ENCODE results near the gene ARHGAP42. TPM values are rescaled to one million over a fixed set of nuclear protein-coding genes. Genes with fewer than 3 reads are reported as not detected.

Gene ARHGAP42
- total RNA-seq, 1 experiment from 2014 or later: 7.1 TPM

GRCh38 chr11:100867606-100868005, 180.5 kb downstream of the ARHGAP42 start:
- Histone ChIP-seq H3K9me3 (ENCODE audit: control insufficient read depth, insufficient read depth, low read depth, low read length) (no peaks in the 10 kb centered on the region), H3K27me3 (ENCODE audit: control insufficient read depth, insufficient read depth, low read length) (no peaks in the 10 kb centered on the region), H3K36me3 (ENCODE audit: control insufficient read depth, insufficient read depth, low read length) (no peaks in the 10 kb centered on the region), H3K4me3 (ENCODE audit: low read depth in 2 of 2, low read length in 2 of 2) (no peak overlapping the region), H3K27ac (ENCODE audit: low read length) (no peak overlapping the region), H3K4me1 (ENCODE audit: control insufficient read depth, insufficient read depth, low read length) (no peaks in the 10 kb centered on the region)
- CTCF ChIA-PET: no interaction called here
- no peak for TF ChIP-seq TCF7L2 (IDR thresholded peaks at IDR 0.05; ENCODE audit: low read depth, low read length)
- no peak for TF ChIP-seq SIN3A (IDR thresholded peaks at IDR 0.05; ENCODE audit: borderline replicate concordance, insufficient read depth, low read depth, low read length)
- TF ChIP-seq POLR2AphosphoS5 (IDR thresholded peaks at IDR 0.05; ENCODE audit: low read depth, low read length): no peak
- no peak for TF ChIP-seq CTCF (IDR thresholded peaks at IDR 0.05)
- TF ChIP-seq REST (IDR thresholded peaks at IDR 0.05; ENCODE audit: insufficient read depth in 1 of 2, low read depth in 2 of 2, low read length in 1 of 2): no peak
- no TSS peak for BruUV-seq (replicated peaks)
- intact Hi-C loops (cut with micrococcal nuclease; ENCODE audit: unreplicated experiment): no loop called here
- POLR2A ChIA-PET: no interaction called here
- in situ Hi-C loops (cut with HindIII; ENCODE audit: low pct_unique_long_range_greater_than_20kb, low sequenced_read_pairs): no loop called here
- ATAC-seq (no peak), DNase-seq (ENCODE audit: low read depth, low spot score) (no peak)

- DNase-seq (ENCODE audit: low read depth, low spot score) (no peak), ATAC-seq (no peak)
- ChIA-PET POLR2A (no interaction called here), CTCF (no interaction called here)
- in situ Hi-C loops (cut with HindIII; ENCODE audit: low pct_unique_long_range_greater_than_20kb, low sequenced_read_pairs) (no loop called here), intact Hi-C loops (cut with micrococcal nuclease; ENCODE audit: unreplicated experiment) (no loop called here)
- Histone ChIP-seq H3K4me1 (ENCODE audit: control insufficient read depth, insufficient read depth, low read length) (no peaks in the 10 kb centered on the region), H3K27me3 (ENCODE audit: control insufficient read depth, insufficient read depth, low read length) (no peaks in the 10 kb centered on the region), H3K36me3 (ENCODE audit: control insufficient read depth, insufficient read depth, low read length) (no peaks in the 10 kb centered on the region), H3K4me3 (ENCODE audit: low read depth in 2 of 2, low read length in 2 of 2) (no peak overlapping the region), H3K27ac (ENCODE audit: low read length) (no peak overlapping the region), H3K9me3 (ENCODE audit: control insufficient read depth, insufficient read depth, low read depth, low read length) (no peaks in the 10 kb centered on the region)
- TF ChIP-seq POLR2AphosphoS5 (IDR thresholded peaks at IDR 0.05; ENCODE audit: low read depth, low read length) (no peak), REST (IDR thresholded peaks at IDR 0.05; ENCODE audit: insufficient read depth in 1 of 2, low read depth in 2 of 2, low read length in 1 of 2) (no peak), TCF7L2 (IDR thresholded peaks at IDR 0.05; ENCODE audit: low read depth, low read length) (no peak), CTCF (IDR thresholded peaks at IDR 0.05) (no peak), SIN3A (IDR thresholded peaks at IDR 0.05; ENCODE audit: borderline replicate concordance, insufficient read depth, low read depth, low read length) (no peak)
- no TSS peak for BruUV-seq (replicated peaks)
Observed at GRCh38 chr11:100869328-100869727, 182.2 kb downstream of the ARHGAP42 start.

Measured in Panc1 (cell line).